Measurements from ENCODE around the gene NOXA1. TPM values are rescaled to one million over a fixed set of nuclear protein-coding genes. Genes with fewer than 3 reads are reported as not detected.

The NOXA1 gene
- polyA plus RNA-seq, 3 donors: 1.3 to 9.4 (median 1.6) TPM

GRCh38 chr9:137379761-137380161, 43.4 kb upstream of the NOXA1 start:
- Mint-ChIP-seq H3K4me3 (no peak overlapping the region), H3K27ac (no peak overlapping the region), H3K4me1 (no peaks in the 10 kb centered on the region), H3K27me3 (ENCODE audit: low read depth in 3 of 3) (peaks cover 0 to 4% (median 2%) of the 10 kb centered on the region in 3 donors), H3K36me3 (peaks cover 0 to 4% of the 10 kb centered on the region in 2 donors), H3K9me3 (peaks cover 9 to 42% (median 24%) of the 10 kb centered on the region in 7 donors)
- DNase-seq: no peak
- 94% methylated on average over 8 of the region's 12 CpGs for WGBS (ENCODE audit: insufficient coverage)
- H3K36me3 ChIP-seq (replicated peaks in 1 of 2; ENCODE audit: control insufficient read depth in 1 of 2, insufficient read depth in 2 of 2, low read length in 2 of 2): no peaks in the 10 kb centered on the region
- TF ChIP-seq, protein P1, sequence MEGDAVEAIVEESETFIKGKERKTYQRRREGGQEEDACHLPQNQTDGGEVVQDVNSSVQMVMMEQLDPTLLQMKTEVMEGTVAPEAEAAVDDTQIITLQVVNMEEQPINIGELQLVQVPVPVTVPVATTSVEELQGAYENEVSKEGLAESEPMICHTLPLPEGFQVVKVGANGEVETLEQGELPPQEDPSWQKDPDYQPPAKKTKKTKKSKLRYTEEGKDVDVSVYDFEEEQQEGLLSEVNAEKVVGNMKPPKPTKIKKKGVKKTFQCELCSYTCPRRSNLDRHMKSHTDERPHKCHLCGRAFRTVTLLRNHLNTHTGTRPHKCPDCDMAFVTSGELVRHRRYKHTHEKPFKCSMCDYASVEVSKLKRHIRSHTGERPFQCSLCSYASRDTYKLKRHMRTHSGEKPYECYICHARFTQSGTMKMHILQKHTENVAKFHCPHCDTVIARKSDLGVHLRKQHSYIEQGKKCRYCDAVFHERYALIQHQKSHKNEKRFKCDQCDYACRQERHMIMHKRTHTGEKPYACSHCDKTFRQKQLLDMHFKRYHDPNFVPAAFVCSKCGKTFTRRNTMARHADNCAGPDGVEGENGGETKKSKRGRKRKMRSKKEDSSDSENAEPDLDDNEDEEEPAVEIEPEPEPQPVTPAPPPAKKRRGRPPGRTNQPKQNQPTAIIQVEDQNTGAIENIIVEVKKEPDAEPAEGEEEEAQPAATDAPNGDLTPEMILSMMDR (IDR thresholded peaks at IDR 0.05): no peak
- H3K27me3 ChIP-seq (ENCODE audit: control insufficient read depth in 2 of 2, insufficient read depth in 2 of 2, low read length in 2 of 2): no peaks in the 10 kb centered on the region
- H3K27ac ChIP-seq (ENCODE audit: low read depth in 1 of 2, low read length in 2 of 2): no peak overlapping the region
- no peak overlapping the region for H2AFZ ChIP-seq (ENCODE audit: insufficient read depth, low read depth, low read length, poor library complexity, severe bottlenecking)
- intact Hi-C loops (cut with micrococcal nuclease): no loop called here
- H3K4me3 ChIP-seq (replicated peaks in 1 of 3; ENCODE audit: low read depth in 2 of 3, low read length in 3 of 3): no peak overlapping the region
- no peaks in the 10 kb centered on the region for H3K79me2 ChIP-seq (ENCODE audit: insufficient read depth, low read length)
- no peak overlapping the region for H3K4me2 ChIP-seq (replicated peaks; ENCODE audit: extremely low read depth, low read length, poor library complexity, severe bottlenecking)
- no peaks in the 10 kb centered on the region for H4K20me1 ChIP-seq (ENCODE audit: insufficient read depth, low read length)
- H3K4me1 ChIP-seq (ENCODE audit: control insufficient read depth in 1 of 2, insufficient read depth in 2 of 2, low read length in 2 of 2): no peaks in the 10 kb centered on the region
- peaks cover 13 to 35% of the 10 kb centered on the region in 2 donors for H3K9me3 ChIP-seq (replicated peaks in 1 of 2; ENCODE audit: control insufficient read depth in 1 of 2, insufficient read depth in 1 of 2, low read length in 2 of 2)
- no peak overlapping the region for H3K9ac ChIP-seq (ENCODE audit: insufficient read depth, low read length, poor library complexity, severe bottlenecking)

- no peak overlapping the region for H3K4me2 ChIP-seq (replicated peaks; ENCODE audit: extremely low read depth, low read length, poor library complexity, severe bottlenecking)
- no peak overlapping the region for H3K4me3 ChIP-seq (replicated peaks in 1 of 3; ENCODE audit: low read depth in 2 of 3, low read length in 3 of 3)
- H3K27me3 ChIP-seq (ENCODE audit: control insufficient read depth in 2 of 2, insufficient read depth in 2 of 2, low read length in 2 of 2): no peaks in the 10 kb centered on the region
- Mint-ChIP-seq H3K36me3 (peaks cover 0 to 4% of the 10 kb centered on the region in 2 donors), H3K27me3 (ENCODE audit: low read depth in 3 of 3) (peaks cover 0 to 4% (median 2%) of the 10 kb centered on the region in 3 donors), H3K4me1 (no peaks in the 10 kb centered on the region), H3K27ac (no peak overlapping the region), H3K4me3 (no peak overlapping the region), H3K9me3 (peaks cover 9 to 42% (median 24%) of the 10 kb centered on the region in 7 donors)
- no peaks in the 10 kb centered on the region for H4K20me1 ChIP-seq (ENCODE audit: insufficient read depth, low read length)
- no peak overlapping the region for H2AFZ ChIP-seq (ENCODE audit: insufficient read depth, low read depth, low read length, poor library complexity, severe bottlenecking)
- no peak overlapping the region for H3K9ac ChIP-seq (ENCODE audit: insufficient read depth, low read length, poor library complexity, severe bottlenecking)
- peaks cover 12 to 33% of the 10 kb centered on the region in 2 donors for H3K9me3 ChIP-seq (replicated peaks in 1 of 2; ENCODE audit: control insufficient read depth in 1 of 2, insufficient read depth in 1 of 2, low read length in 2 of 2)
- whole genome bisulfite sequencing (ENCODE audit: insufficient coverage): no CpG with 5 or more reads among the region's 16 CpGs
- TF ChIP-seq, protein P1 (IDR thresholded peaks at IDR 0.05): no peak
- no peaks in the 10 kb centered on the region for H3K4me1 ChIP-seq (ENCODE audit: control insufficient read depth in 1 of 2, insufficient read depth in 2 of 2, low read length in 2 of 2)
- no peak for DNase-seq
- H3K27ac ChIP-seq (ENCODE audit: low read depth in 1 of 2, low read length in 2 of 2): no peak overlapping the region
- no peaks in the 10 kb centered on the region for H3K36me3 ChIP-seq (replicated peaks in 1 of 2; ENCODE audit: control insufficient read depth in 1 of 2, insufficient read depth in 2 of 2, low read length in 2 of 2)
- intact Hi-C loops (cut with micrococcal nuclease): no loop called here
- no peaks in the 10 kb centered on the region for H3K79me2 ChIP-seq (ENCODE audit: insufficient read depth, low read length)
Observed at GRCh38 chr9:137380171-137380570, 43.0 kb upstream of the NOXA1 start.
